Liver (tissue), 3 donors: ENCODE data around the gene DHCR7.

ENCODE experiments used
- EGR1 ChIP-seq, 2 donors: IDR thresholded peaks; 2 replicates each; pipeline ENCODE4 v1.6.1; 2016 to 2018; ENCODE audit warnings: antibody characterized with exemption in 2 of 2, low read depth in 2 of 2
- FOXA2 ChIP-seq: IDR thresholded peaks from 2 replicates; pipeline ENCODE4 v1.6.1; 2016; ENCODE audit warnings: antibody characterized with exemption
- GABPA ChIP-seq, 2 donors: IDR thresholded peaks in 1 of 2; conservative IDR thresholded peaks in 1 of 2; 2 replicates each; pipeline ENCODE4 v1.6.1; 2016; ENCODE audit warnings: antibody characterized with exemption in 2 of 2, mild to moderate bottlenecking in 1 of 2, moderate library complexity in 1 of 2
- RAD21 ChIP-seq, 2 donors: IDR thresholded peaks; 2 replicates each; pipeline ENCODE4 v1.6.1; 2016; ENCODE audit warnings: antibody characterized with exemption in 2 of 2, mild to moderate bottlenecking in 2 of 2
- RXRA ChIP-seq, 2 donors: IDR thresholded peaks; 2 replicates each; pipeline ENCODE4 v1.6.1; 2017 to 2018; ENCODE audit warnings: antibody characterized with exemption in 2 of 2, mild to moderate bottlenecking in 1 of 2
- SP1 ChIP-seq: IDR thresholded peaks from 2 replicates; pipeline ENCODE4 v1.6.1; 2018; ENCODE audit warnings: antibody characterized with exemption, mild to moderate bottlenecking
- TAF1 ChIP-seq: conservative IDR thresholded peaks from 2 replicates; pipeline ENCODE4 v1.6.1; 2016; ENCODE audit warnings: antibody characterized with exemption, mild to moderate bottlenecking
- TF ChIP-seq, protein P1 (sequence below): fragments of 150-350 bp; IDR thresholded peaks from 2 replicates; pipeline ENCODE4 v1.5.1; 2017; ENCODE audit warnings: improper control_type of control experiment, low read depth, low read length; ENCODE audit not compliant: missing input control
- TF ChIP-seq, protein P2 (sequence below): IDR thresholded peaks from 2 replicates; pipeline ENCODE4 v1.6.1; 2016; ENCODE audit warnings: antibody characterized with exemption, mild to moderate bottlenecking
- TF ChIP-seq, protein P3 (sequence below): IDR thresholded peaks from 2 replicates; pipeline ENCODE4 v1.6.1; 2016; ENCODE audit warnings: antibody characterized with exemption
- TF ChIP-seq, protein P4 (sequence below): IDR thresholded peaks from 2 replicates; pipeline ENCODE4 v1.6.1; 2016; ENCODE audit warnings: antibody characterized with exemption
- donor health status: healthy.
- donor health status: healthy.

DNA sequence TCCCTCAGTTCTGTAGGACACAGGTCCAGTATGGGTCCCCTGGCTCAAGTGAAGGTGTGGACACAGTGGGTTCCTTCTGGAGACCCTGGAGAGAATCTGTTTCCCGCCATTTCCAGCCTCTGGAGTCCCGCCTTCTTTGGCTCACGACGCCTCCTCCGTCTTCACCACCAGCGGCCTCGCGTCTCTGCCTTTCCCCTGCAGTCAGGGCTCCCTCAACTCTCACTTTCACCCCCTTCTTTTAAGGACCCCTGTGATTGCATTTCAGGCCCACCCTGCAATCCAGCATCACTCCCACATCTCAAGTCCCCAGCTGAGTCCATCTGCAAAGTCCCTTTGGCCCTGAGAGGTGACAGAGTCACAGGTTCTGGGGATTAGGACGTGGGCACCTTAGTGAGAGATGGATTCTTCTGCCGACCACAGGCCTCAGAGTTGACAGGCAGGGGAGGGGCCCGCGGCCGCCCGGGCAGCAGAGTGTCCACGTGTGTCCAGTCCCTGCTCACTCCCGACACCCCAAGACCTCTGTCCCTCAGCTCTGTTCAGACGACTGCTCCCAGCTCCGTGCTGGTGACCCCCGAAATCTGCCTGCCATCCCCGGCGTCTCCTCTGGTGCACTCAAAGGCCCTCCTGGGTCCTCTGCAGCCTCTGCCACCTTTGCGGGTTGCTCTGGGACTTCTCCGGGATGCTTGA, 42.0 kb upstream of the DHCR7 start:
- TF ChIP-seq, protein P1, sequence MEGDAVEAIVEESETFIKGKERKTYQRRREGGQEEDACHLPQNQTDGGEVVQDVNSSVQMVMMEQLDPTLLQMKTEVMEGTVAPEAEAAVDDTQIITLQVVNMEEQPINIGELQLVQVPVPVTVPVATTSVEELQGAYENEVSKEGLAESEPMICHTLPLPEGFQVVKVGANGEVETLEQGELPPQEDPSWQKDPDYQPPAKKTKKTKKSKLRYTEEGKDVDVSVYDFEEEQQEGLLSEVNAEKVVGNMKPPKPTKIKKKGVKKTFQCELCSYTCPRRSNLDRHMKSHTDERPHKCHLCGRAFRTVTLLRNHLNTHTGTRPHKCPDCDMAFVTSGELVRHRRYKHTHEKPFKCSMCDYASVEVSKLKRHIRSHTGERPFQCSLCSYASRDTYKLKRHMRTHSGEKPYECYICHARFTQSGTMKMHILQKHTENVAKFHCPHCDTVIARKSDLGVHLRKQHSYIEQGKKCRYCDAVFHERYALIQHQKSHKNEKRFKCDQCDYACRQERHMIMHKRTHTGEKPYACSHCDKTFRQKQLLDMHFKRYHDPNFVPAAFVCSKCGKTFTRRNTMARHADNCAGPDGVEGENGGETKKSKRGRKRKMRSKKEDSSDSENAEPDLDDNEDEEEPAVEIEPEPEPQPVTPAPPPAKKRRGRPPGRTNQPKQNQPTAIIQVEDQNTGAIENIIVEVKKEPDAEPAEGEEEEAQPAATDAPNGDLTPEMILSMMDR = no peak
- TF ChIP-seq SP1 = no peak
- TF ChIP-seq EGR1 (IDR thresholded peaks at IDR 0.05; ENCODE audit: low read depth in 2 of 2) = no peak
- TF ChIP-seq, protein P2, sequence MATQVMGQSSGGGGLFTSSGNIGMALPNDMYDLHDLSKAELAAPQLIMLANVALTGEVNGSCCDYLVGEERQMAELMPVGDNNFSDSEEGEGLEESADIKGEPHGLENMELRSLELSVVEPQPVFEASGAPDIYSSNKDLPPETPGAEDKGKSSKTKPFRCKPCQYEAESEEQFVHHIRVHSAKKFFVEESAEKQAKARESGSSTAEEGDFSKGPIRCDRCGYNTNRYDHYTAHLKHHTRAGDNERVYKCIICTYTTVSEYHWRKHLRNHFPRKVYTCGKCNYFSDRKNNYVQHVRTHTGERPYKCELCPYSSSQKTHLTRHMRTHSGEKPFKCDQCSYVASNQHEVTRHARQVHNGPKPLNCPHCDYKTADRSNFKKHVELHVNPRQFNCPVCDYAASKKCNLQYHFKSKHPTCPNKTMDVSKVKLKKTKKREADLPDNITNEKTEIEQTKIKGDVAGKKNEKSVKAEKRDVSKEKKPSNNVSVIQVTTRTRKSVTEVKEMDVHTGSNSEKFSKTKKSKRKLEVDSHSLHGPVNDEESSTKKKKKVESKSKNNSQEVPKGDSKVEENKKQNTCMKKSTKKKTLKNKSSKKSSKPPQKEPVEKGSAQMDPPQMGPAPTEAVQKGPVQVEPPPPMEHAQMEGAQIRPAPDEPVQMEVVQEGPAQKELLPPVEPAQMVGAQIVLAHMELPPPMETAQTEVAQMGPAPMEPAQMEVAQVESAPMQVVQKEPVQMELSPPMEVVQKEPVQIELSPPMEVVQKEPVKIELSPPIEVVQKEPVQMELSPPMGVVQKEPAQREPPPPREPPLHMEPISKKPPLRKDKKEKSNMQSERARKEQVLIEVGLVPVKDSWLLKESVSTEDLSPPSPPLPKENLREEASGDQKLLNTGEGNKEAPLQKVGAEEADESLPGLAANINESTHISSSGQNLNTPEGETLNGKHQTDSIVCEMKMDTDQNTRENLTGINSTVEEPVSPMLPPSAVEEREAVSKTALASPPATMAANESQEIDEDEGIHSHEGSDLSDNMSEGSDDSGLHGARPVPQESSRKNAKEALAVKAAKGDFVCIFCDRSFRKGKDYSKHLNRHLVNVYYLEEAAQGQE = no peak
- TF ChIP-seq, protein P3, sequence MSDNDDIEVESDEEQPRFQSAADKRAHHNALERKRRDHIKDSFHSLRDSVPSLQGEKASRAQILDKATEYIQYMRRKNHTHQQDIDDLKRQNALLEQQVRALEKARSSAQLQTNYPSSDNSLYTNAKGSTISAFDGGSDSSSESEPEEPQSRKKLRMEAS = no peak
- TF ChIP-seq TAF1 = no peak
- TF ChIP-seq RXRA (IDR thresholded peaks at IDR 0.05) = no peak
- TF ChIP-seq RAD21 (IDR thresholded peaks at IDR 0.05) = no peak
- TF ChIP-seq FOXA2 = no peak
- TF ChIP-seq, protein P4, sequence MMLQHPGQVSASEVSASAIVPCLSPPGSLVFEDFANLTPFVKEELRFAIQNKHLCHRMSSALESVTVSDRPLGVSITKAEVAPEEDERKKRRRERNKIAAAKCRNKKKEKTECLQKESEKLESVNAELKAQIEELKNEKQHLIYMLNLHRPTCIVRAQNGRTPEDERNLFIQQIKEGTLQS = no peak
- TF ChIP-seq GABPA (IDR thresholded peaks at IDR 0.05 in 1 of 2, conservative IDR thresholded peaks at IDR 0.05 in 1 of 2) = no peak
